GM18868 (cell line): ENCODE results near the gene TMEM161A.
"Not testable (repeated sequence)": the region's sequence is repeated elsewhere in the genome, so short reads cannot be mapped to it uniquely, and the experiment has no call there.

Experiments used
- ATAC-seq: cut with Tn5 transposase; IDR thresholded peaks from one replicate; pipeline ENCODE4 v1.9.1; 2021; ENCODE audit warnings: mild to moderate bottlenecking, moderate library complexity; ENCODE audit not compliant: unreplicated experiment

Gene TMEM161A

GRCh38 chr19:19123386-19123785, 14.9 kb downstream of the TMEM161A start:
- ATAC-seq, result no peak

GRCh38 chr19:19122902-19123301, 15.4 kb downstream of the TMEM161A start:
- no peak for ATAC-seq

GRCh38 chr19:19121371-19121770, 16.9 kb downstream of the TMEM161A start:
- ATAC-seq, result no peak

- ATAC-seq, result no peak
Measured at GRCh38 chr19:19120308-19121231, 17.7 kb downstream of the TMEM161A start.

GRCh38 chr19:19119325-19120237, 18.7 kb downstream of the TMEM161A start:
- no peak for ATAC-seq

- no peak for ATAC-seq
Measured at GRCh38 chr19:19115954-19116353, 22.3 kb downstream of the TMEM161A start.

- no peak for ATAC-seq
Measured at GRCh38 chr19:19113040-19113626, 25.1 kb downstream of the TMEM161A start.

- no peak for ATAC-seq
Measured at GRCh38 chr19:19111967-19112580, 26.2 kb downstream of the TMEM161A start.

GRCh38 chr19:19111136-19111835, 27.0 kb downstream of the TMEM161A start:
- ATAC-seq, result no peak

GRCh38 chr19:19110410-19111135, 27.7 kb downstream of the TMEM161A start:
- no peak for ATAC-seq

GRCh38 chr19:19109601-19110000, 28.7 kb downstream of the TMEM161A start:
- no peak for ATAC-seq

- ATAC-seq, result no peak
Measured at GRCh38 chr19:19107654-19108053, 30.6 kb downstream of the TMEM161A start.

GRCh38 chr19:19106938-19107337, 31.3 kb downstream of the TMEM161A start:
- ATAC-seq, result not testable (repeated sequence)

- no peak for ATAC-seq
Measured at GRCh38 chr19:19106056-19106551, 32.2 kb downstream of the TMEM161A start.

- ATAC-seq, result no peak
Measured at GRCh38 chr19:19105365-19106055, 32.8 kb downstream of the TMEM161A start.

GRCh38 chr19:19103167-19103566, 35.1 kb downstream of the TMEM161A start:
- ATAC-seq, result no peak

GRCh38 chr19:19102566-19102965, 35.7 kb downstream of the TMEM161A start:
- not testable (repeated sequence) for ATAC-seq

- no peak for ATAC-seq
Measured at GRCh38 chr19:19101540-19101939, 36.7 kb downstream of the TMEM161A start.
